GM21737 (cell line): ENCODE measurements around the gene LZTFL1.

ENCODE experiments used
- ATAC-seq: cut with Tn5 transposase; IDR thresholded peaks from one replicate; pipeline ENCODE4 v1.9.1; 2021; ENCODE audit warnings: mild to moderate bottlenecking, moderate library complexity; ENCODE audit not compliant: unreplicated experiment

LZTFL1 gene

GRCh38 chr3:45841757-45842491 is at the start of gene LZTFL1:
Gene LZTFL1, minus strand, starts transcription at chr3:45842119. Its CDS starts 128 bp downstream, at chr3:45841991.
- peak; percentile 84 for ATAC-seq

GRCh38 chr3:45890405-45890804 is 48.5 kb upstream of the LZTFL1 start:
- ATAC-seq = no peak

- no peak for ATAC-seq
Measured at GRCh38 chr3:45889337-45889736, 47.4 kb upstream of the LZTFL1 start.

GRCh38 chr3:45887759-45888511 is 46.0 kb upstream of the LZTFL1 start:
- ATAC-seq = no peak

GRCh38 chr3:45887285-45887684 is 45.4 kb upstream of the LZTFL1 start:
- no peak for ATAC-seq

- ATAC-seq = no peak
Measured at GRCh38 chr3:45885979-45886705, 44.2 kb upstream of the LZTFL1 start, which contains the start of gene CCR9. Gene CCR9, plus strand, starts transcription at chr3:45886543. Its CDS starts 8,391 bp downstream, at chr3:45894934.

- no peak for ATAC-seq
Measured at GRCh38 chr3:45884368-45885201, 42.7 kb upstream of the LZTFL1 start.

GRCh38 chr3:45881078-45882022 is 39.4 kb upstream of the LZTFL1 start:
- ATAC-seq = no peak

- no peak for ATAC-seq
Measured at GRCh38 chr3:45880725-45881077, 38.8 kb upstream of the LZTFL1 start.

- no peak for ATAC-seq
Measured at GRCh38 chr3:45878124-45878523, 36.2 kb upstream of the LZTFL1 start.

GRCh38 chr3:45874677-45875346 is 32.9 kb upstream of the LZTFL1 start:
- ATAC-seq = no peak

GRCh38 chr3:45873638-45874037 is 31.7 kb upstream of the LZTFL1 start:
- no peak for ATAC-seq

GRCh38 chr3:45873036-45873435 is 31.1 kb upstream of the LZTFL1 start:
- no peak for ATAC-seq

GRCh38 chr3:45872569-45872968 is 30.6 kb upstream of the LZTFL1 start:
- no peak for ATAC-seq

- ATAC-seq = no peak
Measured at GRCh38 chr3:45871780-45872179, 29.9 kb upstream of the LZTFL1 start.

GRCh38 chr3:45870099-45870498 is 28.2 kb upstream of the LZTFL1 start:
- ATAC-seq = no peak

- ATAC-seq = no peak
Measured at GRCh38 chr3:45869638-45870037, 27.7 kb upstream of the LZTFL1 start.

GRCh38 chr3:45868650-45869049 is 26.7 kb upstream of the LZTFL1 start:
- ATAC-seq = no peak

- ATAC-seq = no peak
Measured at GRCh38 chr3:45868213-45868612, 26.3 kb upstream of the LZTFL1 start.
